K562 (cell line): ENCODE data around the gene ALAS2. TPM values are rescaled to one million over a fixed set of nuclear protein-coding genes. Genes with fewer than 3 reads are reported as not detected.
A peak's percentile ranks its signal among the peaks of the same experiment; 100 is the strongest.

Source experiments
- BCL6 ChIP-seq: fragments of 250-450 bp; sonication (Bioruptor Pico); IDR thresholded peaks from 2 replicates; pipeline ENCODE4 v1.4.0; 2020
- BCLAF1 ChIP-seq, 2 experiments: fragments of 450-650 bp in 1 of 2; IDR thresholded peaks; 2 replicates each; pipeline ENCODE4 v1.6.1; 2011 to 2017; ENCODE audit warnings: low read depth in 2 of 2, antibody characterized with exemption in 1 of 2, borderline replicate concordance in 1 of 2, low read length in 1 of 2, mild to moderate bottlenecking in 1 of 2, mixed read lengths in 1 of 2; ENCODE audit not compliant: control insufficient read depth in 1 of 2
- E2F5 ChIP-seq: sonication (generic); formaldehyde crosslinking; IDR thresholded peaks from 2 replicates; pipeline ENCODE4 v1.8.0; 2022; ENCODE audit warnings: mild to moderate bottlenecking, missing genetic modification reagents
- FIP1L1 ChIP-seq: fragments of 200-400 bp; formaldehyde crosslinking; IDR thresholded peaks from 2 replicates; pipeline ENCODE4 v1.6.1; 2018; ENCODE audit warnings: mild to moderate bottlenecking, low read depth, low read length; ENCODE audit not compliant: poor library complexity, severe bottlenecking
- GATA2 ChIP-seq: sonication (generic); formaldehyde crosslinking; IDR thresholded peaks from 2 replicates; pipeline ENCODE4 v1.4.0; 2020; ENCODE audit warnings: mild to moderate bottlenecking, missing genetic modification reagents
- HDAC8 ChIP-seq: fragments of 450-650 bp; IDR thresholded peaks from 2 replicates; pipeline ENCODE4 v1.6.1; 2016; ENCODE audit warnings: mild to moderate bottlenecking, missing genetic modification characterization, moderate library complexity, missing compliant biosample characterization
- HMG20B ChIP-seq: fragments of 250-450 bp; sonication (Bioruptor Pico); IDR thresholded peaks from 2 replicates; pipeline ENCODE4 v1.5.0; 2021; ENCODE audit warnings: mild to moderate bottlenecking
- HNRNPUL1 ChIP-seq: fragments of 200-400 bp; formaldehyde crosslinking; IDR thresholded peaks from 2 replicates; pipeline ENCODE4 v1.6.1; 2017; ENCODE audit warnings: low read length
- IFI16 ChIP-seq: fragments of 250-450 bp; sonication (Bioruptor Pico); IDR thresholded peaks from 2 replicates; pipeline ENCODE4 v2.1.2; 2022; ENCODE audit warnings: mild to moderate bottlenecking, inconsistent platforms
- KDM5B ChIP-seq: fragments of 200-600 bp; sonication (generic); IDR thresholded peaks from 2 replicates; pipeline ENCODE4 v1.6.1; 2012; ENCODE audit warnings: low read depth, mild to moderate bottlenecking, moderate library complexity, low read length, control low read depth, inconsistent platforms; ENCODE audit not compliant: insufficient replicate concordance
- KLF13 ChIP-seq: fragments of 450-650 bp; IDR thresholded peaks from 2 replicates; pipeline ENCODE4 v1.6.1; 2016; ENCODE audit warnings: missing genetic modification characterization, low read depth, mild to moderate bottlenecking, missing compliant biosample characterization, moderate library complexity, borderline replicate concordance
- NCOR1 ChIP-seq: fragments of 450-650 bp; IDR thresholded peaks from 2 replicates; pipeline ENCODE4 v1.6.1; 2016; ENCODE audit warnings: mild to moderate bottlenecking, moderate library complexity
- NELFE ChIP-seq: IDR thresholded peaks from 2 replicates; pipeline ENCODE4 v1.6.1; 2011; ENCODE audit warnings: mild to moderate bottlenecking; ENCODE audit not compliant: insufficient read depth, insufficient read length
- NEUROD1 ChIP-seq: fragments of 150-350 bp; IDR thresholded peaks from 2 replicates; pipeline ENCODE4 v1.6.1; 2014; ENCODE audit warnings: borderline replicate concordance, low read length, low read depth; ENCODE audit not compliant: partially characterized antibody
- PHB ChIP-seq: fragments of 250-450 bp; sonication (Bioruptor Pico); IDR thresholded peaks from 2 replicates; pipeline ENCODE4 v1.5.0; 2021
- SAFB2 ChIP-seq: fragments of 200-400 bp; formaldehyde crosslinking; IDR thresholded peaks from 2 replicates; pipeline ENCODE4 v1.6.1; 2018; ENCODE audit warnings: borderline replicate concordance, low read length, low read depth, moderate library complexity; ENCODE audit not compliant: severe bottlenecking
- SMAD4 ChIP-seq: fragments of 250-450 bp; sonication (Bioruptor Pico); conservative IDR thresholded peaks from 2 replicates; pipeline ENCODE4 v1.8.0; 2021; ENCODE audit warnings: inconsistent platforms, mild to moderate bottlenecking, moderate library complexity
- SNIP1 ChIP-seq: fragments of 450-650 bp; IDR thresholded peaks from 2 replicates; pipeline ENCODE4 v1.7.1; 2017; ENCODE audit warnings: low read depth, mild to moderate bottlenecking
- TBP ChIP-seq: optimal IDR thresholded peaks from 2 replicates; pipeline ENCODE3; 2011; ENCODE audit warnings: low read depth, low read length, improper control_type of control experiment
- ZBTB9 ChIP-seq: fragments of 450-650 bp; formaldehyde crosslinking; IDR thresholded peaks from 2 replicates; pipeline ENCODE4 v1.4.0; 2020; ENCODE audit warnings: mild to moderate bottlenecking, moderate library complexity
- ZNF232 ChIP-seq: sonication (generic); formaldehyde crosslinking; IDR thresholded peaks from 2 replicates; pipeline ENCODE4 v1.8.0; 2022; ENCODE audit warnings: mild to moderate bottlenecking, missing genetic modification reagents
- ZNF586 ChIP-seq: fragments of 450-650 bp; formaldehyde crosslinking; conservative IDR thresholded peaks from 2 replicates; pipeline ENCODE4 v1.4.0; 2020; ENCODE audit warnings: mild to moderate bottlenecking, moderate library complexity
- ZNF764 ChIP-seq: fragments of 250-450 bp; sonication (Bioruptor Pico); IDR thresholded peaks from 2 replicates; pipeline ENCODE4 v1.4.0; 2020; ENCODE audit warnings: low read depth, mild to moderate bottlenecking, moderate library complexity
- polyA plus RNA-seq, 8 experiments: library from polyadenylated mRNA; depleted of rRNA in 4 of 8; stranded (reverse) in 5 of 8; unstranded in 3 of 8; fragments of >200 nt; fragmentation: Nextera tagmentation in 2 of 8; fragmentation: Illumina TruSeq in 1 of 8; extraction: Ambion mirVana in 2 of 8; extraction: Trizol in 1 of 8; gene quantifications; 2 replicates each; pipeline versions ENCODE4 v1.2.1 to v1.2.3, GENCODE V29; 2011 to 2014; ENCODE audit warnings: inconsistent platforms in 1 of 8, missing spikeins in 1 of 8
- total RNA-seq, 7 experiments: library from RNA; depleted of rRNA in 6 of 7; stranded (reverse); fragments of >200 nt in 6 of 7; fragmentation: Illumina TruSeq in 2 of 7; extraction: Trizol in 2 of 7; gene quantifications; 2 replicates each; pipeline versions ENCODE4 v1.2.1 to v1.2.3, GENCODE V29; 2011 to 2021; ENCODE audit warnings: low replicate concordance in 1 of 7

ALAS2 gene
- total and polyA plus RNA-seq, 9 of the 15 experiments (the other 6 are each of a cell fraction or from before 2014, with no cell fraction given) = 14.6 to 101 (median 33.4) TPM

GRCh38 chrX:54999717-55000598 is 30.8 kb downstream of the ALAS2 start, which contains the start of gene APEX2 (continued):
- TF ChIP-seq SAFB2 = no peak
- 0 out of 2 replicates have a peak, but pooled peaks have one; percentile 13 for TF ChIP-seq GATA2 (CRISPR knock-in tag)
- TF ChIP-seq E2F5 (CRISPR knock-in tag) = no peak
- no peak for TF ChIP-seq SMAD4 (CRISPR knock-in tag)
- no peak for TF ChIP-seq BCLAF1 (IDR thresholded peaks at IDR 0.05; ENCODE audit: borderline replicate concordance in 1 of 2, control insufficient read depth in 1 of 2, low read depth in 2 of 2, low read length in 1 of 2)
- TF ChIP-seq FIP1L1 = no peak
- no peak for TF ChIP-seq HDAC8 (tag)
- no peak for TF ChIP-seq HNRNPUL1
- no peak for TF ChIP-seq HMG20B
- TF ChIP-seq TBP = peak; percentile 48
- no peak for TF ChIP-seq IFI16 (CRISPR knock-in tag)
- no peak; the same call in 1 of the 2 replicates for TF ChIP-seq KLF13 (tag)
- no peak for TF ChIP-seq ZBTB9
- no peak for TF ChIP-seq ZNF232 (CRISPR knock-in tag)
- TF ChIP-seq NEUROD1 = no peak
- TF ChIP-seq KDM5B = no peak
- TF ChIP-seq NELFE = no peak
- TF ChIP-seq NCOR1 = no peak
- TF ChIP-seq BCL6 (CRISPR knock-in tag) = no peak
- TF ChIP-seq PHB (CRISPR knock-in tag) = no peak
- TF ChIP-seq ZNF586 = no peak
- TF ChIP-seq ZNF764 (CRISPR knock-in tag) = no peak
- no peak for TF ChIP-seq SNIP1
